ENCODE results near the gene SMYD3.

DNA sequence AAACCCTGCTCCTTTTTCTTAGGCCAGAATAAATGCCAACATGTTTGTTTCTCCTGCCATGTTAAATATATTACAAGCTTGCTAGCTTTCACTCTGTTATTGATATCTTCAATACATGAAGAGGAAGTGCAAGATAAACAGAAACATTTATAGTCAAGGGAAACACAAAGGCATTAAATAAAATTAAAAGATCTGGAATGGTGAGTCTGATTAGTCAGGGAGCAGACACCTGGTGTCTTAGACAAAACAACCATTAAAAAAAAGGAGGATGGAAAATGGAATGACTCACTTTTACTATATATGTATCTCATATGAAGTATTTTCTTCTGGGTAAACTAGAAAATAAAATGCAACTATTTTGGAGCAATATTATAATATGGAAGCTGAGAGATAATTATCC lies 123.3 kb downstream of the SMYD3 start:
- TF ChIP-seq ZNF274 (IDR thresholded peaks at IDR 0.05; ENCODE audit: low read depth, low read length), result no peak
- TF ChIP-seq SUZ12 (IDR thresholded peaks at IDR 0.05; ENCODE audit: extremely low read depth, insufficient read depth, insufficient read length), result no peak
- TF ChIP-seq YY1 (IDR thresholded peaks at IDR 0.05; ENCODE audit: insufficient read depth, insufficient read length), result no peak
